Peyer's patch (tissue), 4 donors: ENCODE measurements around the gene ETV6. TPM values are rescaled to one million over a fixed set of nuclear protein-coding genes. Genes with fewer than 3 reads are reported as not detected.

Source experiments
- DNase-seq, 3 donors: peaks; one replicate each; pipeline ENCODE4 v3.0.0-alpha.2; 2017 to 2019
- H3K27ac ChIP-seq, 4 donors: fragments of 200-600 bp; sonication (generic); one replicate each; pipeline ENCODE4 v1.5.1; 2016 to 2019
- H3K27me3 ChIP-seq, 2 donors: fragments of 200-600 bp; sonication (generic); one replicate each; pipeline ENCODE4 v1.5.1; 2019
- H3K36me3 ChIP-seq, 3 donors: fragments of 200-600 bp; sonication (generic); one replicate each; pipeline ENCODE4 v1.5.1; 2016 to 2019
- H3K4me1 ChIP-seq, 4 donors: fragments of 200-600 bp; sonication (generic); one replicate each; pipeline ENCODE4 v1.5.1; 2016 to 2019
- H3K4me3 ChIP-seq, 4 donors: fragments of 200-600 bp; sonication (generic); 1 replicate in 3 of 4; 2 replicates in 1 of 4; pipeline ENCODE4 v1.5.1; 2016 to 2019; ENCODE audit warnings: mild to moderate bottlenecking in 1 of 4
- H3K9me3 ChIP-seq, 4 donors: fragments of 200-600 bp; sonication (generic); one replicate each; pipeline ENCODE4 v1.5.1; 2016 to 2019; ENCODE audit warnings: mild to moderate bottlenecking in 1 of 4
- POLR2A ChIP-seq, 2 donors: fragments of 450-650 bp; IDR thresholded peaks; one replicate each; pipeline ENCODE4 v1.5.1; 2017; ENCODE audit warnings: antibody characterized with exemption in 2 of 2, mild to moderate bottlenecking in 2 of 2, moderate library complexity in 2 of 2
- total RNA-seq, 4 donors: library from RNA; depleted of rRNA; stranded (reverse); fragments of >200 nt; gene quantifications; one replicate each; pipeline ENCODE4 v1.1.0, GENCODE V29; 2016
- TF ChIP-seq, protein P1 (sequence below), 6 experiments: fragments of 450-650 bp in 4 of 6; fragments of 200-600 bp in 2 of 6; sonication (generic) in 1 of 6; IDR thresholded peaks; one replicate each; pipeline ENCODE4 v1.5.1; 2017 to 2019; ENCODE audit warnings: antibody characterized with exemption in 6 of 6, mild to moderate bottlenecking in 3 of 6, moderate library complexity in 1 of 6

The ETV6 gene
- total RNA-seq, 4 donors from 2014 or later: 35.4 to 49.5 (median 42.2) TPM

DNA sequence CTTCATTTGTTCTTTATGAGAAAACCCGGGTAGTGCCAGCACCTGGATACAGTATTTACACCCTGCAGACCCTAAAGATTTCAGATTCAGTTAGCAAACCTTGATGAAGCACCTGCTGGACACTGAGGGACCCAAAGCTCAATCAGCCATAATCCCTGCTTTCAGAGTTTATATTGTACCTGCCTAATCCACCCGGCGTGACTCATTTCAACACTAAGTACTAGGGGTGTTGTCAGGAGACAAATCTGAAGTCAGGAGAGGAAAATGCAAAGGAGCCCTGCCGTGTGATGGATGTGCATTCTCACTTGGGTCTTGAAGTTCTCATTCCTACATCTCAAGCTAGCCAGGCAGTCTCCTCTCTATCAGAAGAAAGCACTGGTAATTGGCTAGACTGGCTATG is 244.5 kb downstream of the ETV6 start:
- no peak for DNase-seq
- Histone ChIP-seq H3K4me1 (no peaks in the 10 kb centered on the region), H3K27ac (no peak overlapping the region), H3K9me3 (no peaks in the 10 kb centered on the region), H3K36me3 (peaks cover 0 to 38% (median 0%) of the 10 kb centered on the region in 3 donors), H3K27me3 (no peaks in the 10 kb centered on the region), H3K4me3 (no peak overlapping the region)
- TF ChIP-seq, protein P1, sequence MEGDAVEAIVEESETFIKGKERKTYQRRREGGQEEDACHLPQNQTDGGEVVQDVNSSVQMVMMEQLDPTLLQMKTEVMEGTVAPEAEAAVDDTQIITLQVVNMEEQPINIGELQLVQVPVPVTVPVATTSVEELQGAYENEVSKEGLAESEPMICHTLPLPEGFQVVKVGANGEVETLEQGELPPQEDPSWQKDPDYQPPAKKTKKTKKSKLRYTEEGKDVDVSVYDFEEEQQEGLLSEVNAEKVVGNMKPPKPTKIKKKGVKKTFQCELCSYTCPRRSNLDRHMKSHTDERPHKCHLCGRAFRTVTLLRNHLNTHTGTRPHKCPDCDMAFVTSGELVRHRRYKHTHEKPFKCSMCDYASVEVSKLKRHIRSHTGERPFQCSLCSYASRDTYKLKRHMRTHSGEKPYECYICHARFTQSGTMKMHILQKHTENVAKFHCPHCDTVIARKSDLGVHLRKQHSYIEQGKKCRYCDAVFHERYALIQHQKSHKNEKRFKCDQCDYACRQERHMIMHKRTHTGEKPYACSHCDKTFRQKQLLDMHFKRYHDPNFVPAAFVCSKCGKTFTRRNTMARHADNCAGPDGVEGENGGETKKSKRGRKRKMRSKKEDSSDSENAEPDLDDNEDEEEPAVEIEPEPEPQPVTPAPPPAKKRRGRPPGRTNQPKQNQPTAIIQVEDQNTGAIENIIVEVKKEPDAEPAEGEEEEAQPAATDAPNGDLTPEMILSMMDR (IDR thresholded peaks at IDR 0.05): no peak
- TF ChIP-seq POLR2A (IDR thresholded peaks at IDR 0.05): no peak

DNA sequence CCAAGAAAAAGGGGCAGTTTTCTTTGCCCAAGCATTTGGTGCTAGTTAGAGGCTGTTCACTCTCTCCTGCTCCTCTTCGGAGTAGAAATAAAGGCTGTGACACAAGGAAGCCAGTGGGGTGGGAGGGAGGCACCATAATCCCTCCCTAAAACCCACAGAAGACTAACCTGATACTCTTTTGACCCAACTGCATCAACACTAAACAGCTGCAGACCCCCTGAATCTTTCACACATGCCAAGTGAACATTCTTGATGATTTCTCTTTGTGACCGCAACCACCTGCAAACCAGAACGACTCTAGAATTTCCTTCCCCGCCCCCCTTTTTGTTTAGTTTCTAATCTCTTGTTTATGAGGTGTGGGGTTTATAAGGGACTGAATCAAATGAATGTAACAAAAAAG is 245.4 kb downstream of the ETV6 start:
- H3K27me3 ChIP-seq: no peaks in the 10 kb centered on the region
- no peak overlapping the region for H3K4me3 ChIP-seq
- peaks cover 0 to 34% (median 0%) of the 10 kb centered on the region in 3 donors for H3K36me3 ChIP-seq
- no peaks in the 10 kb centered on the region for H3K9me3 ChIP-seq
- no peak for DNase-seq
- TF ChIP-seq POLR2A (IDR thresholded peaks at IDR 0.05): no peak
- TF ChIP-seq, protein P1 (IDR thresholded peaks at IDR 0.05): no peak
- H3K27ac ChIP-seq: no peak overlapping the region
- no peaks in the 10 kb centered on the region for H3K4me1 ChIP-seq

DNA sequence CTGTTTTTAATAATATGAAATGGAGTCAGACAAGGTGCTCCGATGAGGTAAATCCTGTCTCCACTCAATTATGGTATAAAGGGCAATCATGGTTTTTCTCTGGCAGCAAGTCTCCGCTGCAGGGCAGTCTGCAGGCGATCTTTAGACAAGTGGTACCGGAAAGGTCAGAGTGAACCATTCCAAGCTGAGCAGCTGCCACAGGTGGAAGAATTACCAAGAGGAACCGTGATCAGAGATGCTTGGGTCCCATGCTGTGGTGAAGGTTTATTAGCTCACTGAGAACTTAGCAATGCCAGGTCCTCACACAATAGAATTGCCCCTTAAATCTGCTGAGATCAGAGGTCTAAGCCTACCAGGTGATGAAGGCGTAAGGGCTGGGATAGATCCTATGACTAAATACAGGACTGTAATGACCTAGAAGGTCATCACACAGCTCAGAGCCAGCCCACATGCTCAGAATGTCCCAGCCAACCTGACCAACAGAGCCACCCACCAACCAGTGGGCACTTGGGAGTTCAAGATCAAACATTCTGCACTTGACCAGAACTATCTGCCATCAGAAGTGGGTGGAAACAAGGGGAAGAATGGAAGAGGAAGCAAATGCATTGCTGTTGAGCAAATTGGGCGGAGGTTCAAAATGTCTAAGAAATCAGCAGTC is 246.1 kb downstream of the ETV6 start:
- peaks cover 0 to 28% (median 0%) of the 10 kb centered on the region in 3 donors for H3K36me3 ChIP-seq
- H3K27ac ChIP-seq: no peak overlapping the region
- no peaks in the 10 kb centered on the region for H3K4me1 ChIP-seq
- TF ChIP-seq, protein P1 (IDR thresholded peaks at IDR 0.05): no peak
- TF ChIP-seq POLR2A (IDR thresholded peaks at IDR 0.05): no peak
- no peak for DNase-seq
- H3K9me3 ChIP-seq: no peaks in the 10 kb centered on the region
- no peaks in the 10 kb centered on the region for H3K27me3 ChIP-seq
- H3K4me3 ChIP-seq: no peak overlapping the region

DNA sequence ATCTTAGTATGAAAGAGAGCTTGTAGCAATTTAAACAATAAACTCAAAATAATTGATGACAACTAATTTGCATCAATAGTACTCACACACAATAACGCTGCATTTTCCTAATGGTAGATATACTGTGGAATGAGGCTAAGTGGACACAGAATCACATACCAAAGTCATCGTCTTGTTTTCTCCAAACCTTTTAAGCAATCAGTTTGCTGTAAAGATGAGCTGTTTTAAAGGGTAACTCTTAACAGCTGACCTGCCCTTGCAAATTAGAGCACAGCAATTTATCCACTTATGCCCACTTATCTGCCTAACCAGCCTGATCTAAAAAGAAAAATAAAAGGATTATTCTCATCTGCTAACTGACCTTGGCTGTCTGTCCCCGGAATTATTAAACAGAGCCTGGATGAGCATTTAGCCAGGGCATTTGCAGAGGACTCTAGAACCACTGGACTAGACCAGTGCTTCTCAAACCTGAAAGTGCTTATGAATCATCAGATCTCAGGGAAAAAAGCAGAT is 247.0 kb downstream of the ETV6 start:
- Histone ChIP-seq H3K27ac (no peak overlapping the region), H3K9me3 (no peaks in the 10 kb centered on the region), H3K4me3 (no peak overlapping the region), H3K36me3 (peaks cover 0 to 19% (median 0%) of the 10 kb centered on the region in 3 donors), H3K27me3 (no peaks in the 10 kb centered on the region), H3K4me1 (no peaks in the 10 kb centered on the region)
- TF ChIP-seq, protein P1 (IDR thresholded peaks at IDR 0.05): no peak
- TF ChIP-seq POLR2A (IDR thresholded peaks at IDR 0.05): no peak
- no peak for DNase-seq

DNA sequence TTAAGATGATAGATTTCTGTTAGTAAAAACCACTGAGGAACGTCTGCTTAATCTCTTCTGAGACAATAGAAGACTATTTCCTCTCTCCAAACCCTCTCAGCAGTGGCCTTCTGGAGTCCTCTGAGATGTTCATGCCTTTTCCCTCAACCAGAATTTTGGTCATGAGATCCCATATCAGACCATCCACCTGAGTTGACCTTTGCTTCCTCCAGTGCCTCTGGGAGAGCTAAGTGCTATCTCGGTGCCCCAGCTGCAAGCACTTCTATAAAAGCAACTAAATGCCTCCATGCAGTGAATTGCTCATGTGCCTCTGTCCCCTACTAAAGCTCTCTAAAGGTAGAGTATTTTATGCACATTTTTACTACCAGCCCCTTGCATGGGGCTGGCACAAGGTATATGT is 248.4 kb downstream of the ETV6 start:
- H3K27me3 ChIP-seq: no peaks in the 10 kb centered on the region
- H3K4me3 ChIP-seq: no peak overlapping the region
- no peak for DNase-seq
- no peak for TF ChIP-seq POLR2A (IDR thresholded peaks at IDR 0.05)
- TF ChIP-seq, protein P1 (IDR thresholded peaks at IDR 0.05): no peak
- H3K27ac ChIP-seq: no peak overlapping the region
- no peaks in the 10 kb centered on the region for H3K9me3 ChIP-seq
- H3K4me1 ChIP-seq: no peaks in the 10 kb centered on the region
- H3K36me3 ChIP-seq: peaks cover 0 to 8% (median 0%) of the 10 kb centered on the region in 3 donors
